ENCODE measurements around the gene TRIM33.

The TRIM33 gene

GRCh38 chr1:114349891-114350605 is 161.0 kb downstream of the TRIM33 start:
- H3K27me3 ChIP-seq: peaks cover 7% of the 10 kb centered on the region
- no peak for TF ChIP-seq CTCF (IDR thresholded peaks at IDR 0.05)
- peaks cover 11% of the 10 kb centered on the region in 2 experiments for H3K4me1 ChIP-seq (ENCODE audit: control insufficient read depth in 1 of 2, insufficient read depth in 1 of 2, low read depth in 1 of 2, low read length in 1 of 2)
- no peaks in the 10 kb centered on the region for H3K9me3 ChIP-seq
- H3K27ac ChIP-seq: no peak overlapping the region
- no peak overlapping the region for H3K4me3 ChIP-seq (ENCODE audit: low read depth in 1 of 2, low read length in 1 of 2)
- H3K36me3 ChIP-seq: no peaks in the 10 kb centered on the region

GRCh38 chr1:114347431-114348209 is 163.4 kb downstream of the TRIM33 start:
- no peak overlapping the region for H3K27ac ChIP-seq
- no peaks in the 10 kb centered on the region for H3K36me3 ChIP-seq
- H3K4me1 ChIP-seq (ENCODE audit: control insufficient read depth in 1 of 2, insufficient read depth in 1 of 2, low read depth in 1 of 2, low read length in 1 of 2): peaks cover 11% of the 10 kb centered on the region in 2 experiments
- H3K4me3 ChIP-seq (ENCODE audit: low read depth in 1 of 2, low read length in 1 of 2): no peak overlapping the region
- H3K27me3 ChIP-seq: peaks cover 10% of the 10 kb centered on the region
- no peaks in the 10 kb centered on the region for H3K9me3 ChIP-seq
- TF ChIP-seq CTCF (IDR thresholded peaks at IDR 0.05): no peak

- peaks cover 14% of the 10 kb centered on the region for H3K27me3 ChIP-seq
- no peaks in the 10 kb centered on the region for H3K9me3 ChIP-seq
- peaks cover 11% of the 10 kb centered on the region in 2 experiments for H3K4me1 ChIP-seq (ENCODE audit: control insufficient read depth in 1 of 2, insufficient read depth in 1 of 2, low read depth in 1 of 2, low read length in 1 of 2)
- H3K36me3 ChIP-seq: no peaks in the 10 kb centered on the region
- H3K4me3 ChIP-seq (ENCODE audit: low read depth in 1 of 2, low read length in 1 of 2): peak overlapping the region; percentile 46 to 47
- no peak overlapping the region for H3K27ac ChIP-seq
- peak; percentile 97 for TF ChIP-seq CTCF (IDR thresholded peaks at IDR 0.05)
Measured at GRCh38 chr1:114346480-114347029, 164.4 kb downstream of the TRIM33 start.

GRCh38 chr1:114345930-114346479 is 165.0 kb downstream of the TRIM33 start:
- TF ChIP-seq CTCF (IDR thresholded peaks at IDR 0.05): no peak
- H3K36me3 ChIP-seq: no peaks in the 10 kb centered on the region
- H3K27me3 ChIP-seq: peaks cover 19% of the 10 kb centered on the region
- H3K4me1 ChIP-seq (ENCODE audit: control insufficient read depth in 1 of 2, insufficient read depth in 1 of 2, low read depth in 1 of 2, low read length in 1 of 2): peaks cover 11% of the 10 kb centered on the region in 2 experiments
- H3K27ac ChIP-seq: no peak overlapping the region
- no peaks in the 10 kb centered on the region for H3K9me3 ChIP-seq
- H3K4me3 ChIP-seq (ENCODE audit: low read depth in 1 of 2, low read length in 1 of 2): peak overlapping the region; percentile 46 to 47

GRCh38 chr1:114344656-114345055 is 166.3 kb downstream of the TRIM33 start:
- no peak overlapping the region for H3K27ac ChIP-seq
- H3K9me3 ChIP-seq: no peaks in the 10 kb centered on the region
- H3K4me1 ChIP-seq (ENCODE audit: control insufficient read depth in 1 of 2, insufficient read depth in 1 of 2, low read depth in 1 of 2, low read length in 1 of 2): peaks cover 11% of the 10 kb centered on the region in 2 experiments
- TF ChIP-seq CTCF (IDR thresholded peaks at IDR 0.05): no peak
- no peak overlapping the region for H3K4me3 ChIP-seq (ENCODE audit: low read depth in 1 of 2, low read length in 1 of 2)
- H3K36me3 ChIP-seq: no peaks in the 10 kb centered on the region
- peaks cover 20% of the 10 kb centered on the region for H3K27me3 ChIP-seq

Measured in neutrophil (primary cell).